Smooth muscle cell (in vitro differentiated cells): Measurements from ENCODE around the gene RPL15. TPM values are rescaled to one million over a fixed set of nuclear protein-coding genes. Genes with fewer than 3 reads are reported as not detected.
"Not testable (repeated sequence)": the region's sequence is repeated elsewhere in the genome, so short reads cannot be mapped to it uniquely, and the experiment has no call there.

Experiments
- DNase-seq: peaks from one replicate; lab custom pipeline; 2025; ENCODE audit not compliant: unreplicated experiment; lab: John Stamatoyannopoulos, UW
- H2AFZ ChIP-seq: fragments of 200-600 bp; sonication (generic); 2 replicates; pipeline ENCODE4 v1.6.0; 2016; ENCODE audit warnings: antibody characterized with exemption, low read depth, mild to moderate bottlenecking
- H3F3A ChIP-seq: fragments of 200-600 bp; sonication (generic); 2 replicates; pipeline ENCODE4 v1.6.0; 2017; ENCODE audit warnings: antibody characterized with exemption, low read depth
- H3K27ac ChIP-seq: fragments of 200-600 bp; sonication (generic); 2 replicates; pipeline ENCODE4 v1.5.1; 2016; ENCODE audit warnings: low read depth, mild to moderate bottlenecking
- H3K27me3 ChIP-seq: fragments of 200-600 bp; sonication (generic); 2 replicates; pipeline ENCODE4 v1.6.1; 2016; ENCODE audit warnings: low read depth, mild to moderate bottlenecking
- H3K36me3 ChIP-seq: fragments of 200-600 bp; sonication (generic); 2 replicates; pipeline ENCODE4 v1.5.1; 2016; ENCODE audit warnings: low read depth
- H3K4me1 ChIP-seq: fragments of 200-600 bp; sonication (generic); 2 replicates; pipeline ENCODE4 v1.5.1; 2016; ENCODE audit warnings: low read depth
- H3K4me2 ChIP-seq: fragments of 200-600 bp; sonication (generic); 2 replicates; pipeline ENCODE4 v1.6.0; 2016; ENCODE audit warnings: mild to moderate bottlenecking
- H3K4me3 ChIP-seq: fragments of 200-600 bp; sonication (generic); 2 replicates; pipeline ENCODE4 v1.5.1; 2016; ENCODE audit warnings: mild to moderate bottlenecking
- H3K79me2 ChIP-seq: fragments of 200-600 bp; sonication (generic); 2 replicates; pipeline ENCODE4 v1.6.0; 2016; ENCODE audit warnings: low read depth, mild to moderate bottlenecking
- H3K9ac ChIP-seq: fragments of 200-600 bp; sonication (generic); 2 replicates; pipeline ENCODE4 v1.6.0; 2016; ENCODE audit warnings: low read depth
- H3K9me3 ChIP-seq: fragments of 200-600 bp; sonication (generic); replicated peaks from 2 replicates; pipeline ENCODE4 v1.5.1; 2016; ENCODE audit warnings: low read depth
- H4K20me1 ChIP-seq: fragments of 200-600 bp; sonication (generic); 2 replicates; pipeline ENCODE4 v1.6.0; 2016; ENCODE audit warnings: low read depth
- CTCF ChIP-seq: fragments of 200-600 bp; sonication (generic); IDR thresholded peaks from 2 replicates; pipeline ENCODE4 v1.5.1; 2017; ENCODE audit warnings: borderline replicate concordance, mild to moderate bottlenecking, antibody characterized with exemption; ENCODE audit not compliant: insufficient read depth, poor library complexity, severe bottlenecking
- WGBS: methylation state at CpG from one replicate; pipeline ENCODE4 v1.1.7; 2016; ENCODE audit warnings: low lambda C conversion rate; 5-methylcytosine and 5-hydroxymethylcytosine counted together
- polyA plus RNA-seq: library from polyadenylated mRNA; unstranded; fragments of >200 nt; fragmentation: Nextera tagmentation; extraction: Ambion mirVana; gene quantifications from 2 replicates; pipeline ENCODE4 v1.2.1, GENCODE V29; 2016
- total RNA-seq: library from RNA; depleted of rRNA; stranded (reverse); fragments of >200 nt; gene quantifications from 2 replicates; pipeline ENCODE4 v1.2.3, GENCODE V29; 2014

The RPL15 gene
- total and polyA plus RNA-seq, 2 experiments from 2014 or later, result 1,471 to 2,505 TPM

- Histone ChIP-seq H3F3A (no peaks in the 10 kb centered on the region), H4K20me1 (peaks cover 16% of the 10 kb centered on the region), H3K27me3 (no peaks in the 10 kb centered on the region), H3K9ac (no peak overlapping the region), H3K9me3 (no peaks in the 10 kb centered on the region), H3K79me2 (peaks cover 32% of the 10 kb centered on the region), H2AFZ (no peak overlapping the region), H3K4me2 (no peak overlapping the region), H3K4me1 (peaks cover 1% of the 10 kb centered on the region), H3K27ac (no peak overlapping the region), H3K36me3 (peaks cover 10% of the 10 kb centered on the region), H3K4me3 (no peak overlapping the region)
- no peak for TF ChIP-seq CTCF
- WGBS, result 92% methylated on average over 7 of the region's 7 CpGs
- no peak for DNase-seq
Measured at GRCh38 chr3:23909341-23909740, 7.6 kb upstream of the RPL15 start.

GRCh38 chr3:23911397-23911796 is 5.5 kb upstream of the RPL15 start:
- Histone ChIP-seq H2AFZ (no peak overlapping the region), H3K4me2 (no peak overlapping the region), H3K79me2 (peaks cover 41% of the 10 kb centered on the region), H3K4me1 (peaks cover 17% of the 10 kb centered on the region), H3K36me3 (peaks cover 10% of the 10 kb centered on the region), H3K4me3 (no peak overlapping the region), H4K20me1 (peaks cover 16% of the 10 kb centered on the region), H3K9me3 (no peaks in the 10 kb centered on the region), H3K27me3 (no peaks in the 10 kb centered on the region), H3K9ac (no peak overlapping the region), H3K27ac (no peak overlapping the region), H3F3A (no peaks in the 10 kb centered on the region)
- 96% methylated on average over 2 of the region's 2 CpGs for WGBS
- no peak for DNase-seq
- TF ChIP-seq CTCF, result no peak

- H3K9ac ChIP-seq, H3K9me3 ChIP-seq, H2AFZ ChIP-seq, H3K4me3 ChIP-seq, DNase-seq, H3F3A ChIP-seq, H3K4me2 ChIP-seq, H3K27ac ChIP-seq, H3K27me3 ChIP-seq: not testable (repeated sequence)
- peaks cover 17% of the 10 kb centered on the region for H3K4me1 ChIP-seq
- H4K20me1 ChIP-seq, result peaks cover 17% of the 10 kb centered on the region
- H3K36me3 ChIP-seq, result peaks cover 10% of the 10 kb centered on the region
- H3K79me2 ChIP-seq, result peaks cover 45% of the 10 kb centered on the region
- 91% methylated on average over 3 of the region's 3 CpGs for WGBS
Measured at GRCh38 chr3:23912335-23912734, 4.6 kb upstream of the RPL15 start.

- Histone ChIP-seq H3K9ac (no peak overlapping the region), H3K9me3 (no peaks in the 10 kb centered on the region), H3F3A (peaks cover 4% of the 10 kb centered on the region), H3K4me2 (no peak overlapping the region), H4K20me1 (peaks cover 25% of the 10 kb centered on the region), H2AFZ (no peak overlapping the region), H3K4me3 (no peak overlapping the region), H3K27me3 (no peaks in the 10 kb centered on the region), H3K4me1 (peaks cover 20% of the 10 kb centered on the region), H3K79me2 (peaks cover 54% of the 10 kb centered on the region), H3K27ac (no peak overlapping the region), H3K36me3 (peaks cover 10% of the 10 kb centered on the region)
- no peak for DNase-seq
- no peak for TF ChIP-seq CTCF
- 97% methylated on average over 1 of the region's 1 CpG for WGBS
Measured at GRCh38 chr3:23913182-23913581, 3.8 kb upstream of the RPL15 start.
